Ovary (tissue), 9 donors: ENCODE measurements around the gene SLC39A11. TPM values are rescaled to one million over a fixed set of nuclear protein-coding genes. Genes with fewer than 3 reads are reported as not detected.

ENCODE experiments used
- DNase-seq, 5 donors: peaks; one replicate each; pipeline ENCODE4 v3.0.0-alpha.2; 2019 to 2020
- H3K27ac ChIP-seq, 2 donors: fragments of 200-600 bp; one replicate each; pipeline versions ENCODE4 v1.5.1 to v1.8.0; 2019 to 2022
- H3K27me3 ChIP-seq: fragments of 200-600 bp; one replicate; pipeline ENCODE4 v1.8.0; 2022
- H3K36me3 ChIP-seq: fragments of 200-600 bp; sonication (generic); one replicate; pipeline ENCODE4 v1.5.1; 2019
- H3K4me1 ChIP-seq: one replicate; pipeline ENCODE4 v1.8.1; 2013; ENCODE audit warnings: mild to moderate bottlenecking, moderate library complexity; ENCODE audit not compliant: insufficient read depth
- H3K4me3 ChIP-seq: fragments of 200-600 bp; sonication (generic); one replicate; pipeline ENCODE4 v1.5.1; 2017
- H3K9me3 ChIP-seq, 2 donors: fragments of 200-600 bp in 1 of 2; sonication (generic) in 1 of 2; one replicate each; pipeline versions ENCODE4 v1.5.1 to v1.8.1; 2013 to 2019; ENCODE audit warnings: mild to moderate bottlenecking in 1 of 2, moderate library complexity in 1 of 2
- EP300 ChIP-seq: sonication (generic); formaldehyde crosslinking; IDR thresholded peaks from one replicate; pipeline ENCODE4 v1.6.1; 2017; ENCODE audit warnings: antibody characterized with exemption
- POLR2A ChIP-seq: fragments of 450-650 bp; IDR thresholded peaks from one replicate; pipeline ENCODE4 v1.6.1; 2017; ENCODE audit warnings: antibody characterized with exemption, mild to moderate bottlenecking, moderate library complexity
- WGBS, 3 donors: extraction: QIAGEN DNeasy Blood & Tissue Kit in 1 of 3; methylation state at CpG; one replicate each; pipeline versions ENCODE4 v1.1.5 to v1.1.7; 2013 to 2017; 5-methylcytosine and 5-hydroxymethylcytosine counted together
- intact Hi-C, 4 donors: fragments of 100-400 bp; cut with DNase I; formaldehyde crosslinking; loops; one replicate each; pipeline versions ENCODE4 v1.11.0 to v1.15.1; 2022 to 2023
- polyA plus RNA-seq, 2 donors: library from polyadenylated mRNA; stranded (reverse); fragments of 200-250 nt in 1 of 2; fragments of 350-450 nt in 1 of 2; fragmentation: Illumina TruSeq in 1 of 2; extraction: RNeasy Lipid Tissue Mini Kit (QIAGEN cat#74804) in 1 of 2; gene quantifications; one replicate each; pipeline ENCODE4 v1.2.3, GENCODE V29; 2013 to 2014
- total RNA-seq, 7 donors: library from RNA; depleted of rRNA in 2 of 7; stranded (reverse); fragments of >200 nt in 2 of 7; fragmentation: NEBNext Ultra II Directional in 3 of 7; extraction: Animal tissue kit (Norgen Biotek cat#: 25700) in 3 of 7; gene quantifications; one replicate each; pipeline versions ENCODE4 v1.1.0 to v1.2.4, GENCODE V29; 2016 to 2023
- TF ChIP-seq, protein P1 (sequence below), 3 donors: fragments of 450-650 bp in 2 of 3; fragments of 200-600 bp in 1 of 3; IDR thresholded peaks; one replicate each; pipeline versions ENCODE4 v1.5.1 to v1.8.0; 2016 to 2022; ENCODE audit warnings: antibody characterized with exemption in 3 of 3, mild to moderate bottlenecking in 1 of 3
- donor health status: DM: no; HTN: no; CAD: no; lungs with moderate emphysema.
- donor health status: DM: no; HTN: no; CAD: no.
- donor health status: Bipolar disorder and iron deficiency.
- donor health status: DM: yes; HTN: yes; CAD: no.
- donor health status: DM: no; HTN: no; CAD: no.
- donor health status: DM: yes; HTN: yes; CAD: no.

Gene SLC39A11
- total and polyA plus RNA-seq, 9 donors, result 4.0 to 21.2 (median 10.1) TPM

DNA sequence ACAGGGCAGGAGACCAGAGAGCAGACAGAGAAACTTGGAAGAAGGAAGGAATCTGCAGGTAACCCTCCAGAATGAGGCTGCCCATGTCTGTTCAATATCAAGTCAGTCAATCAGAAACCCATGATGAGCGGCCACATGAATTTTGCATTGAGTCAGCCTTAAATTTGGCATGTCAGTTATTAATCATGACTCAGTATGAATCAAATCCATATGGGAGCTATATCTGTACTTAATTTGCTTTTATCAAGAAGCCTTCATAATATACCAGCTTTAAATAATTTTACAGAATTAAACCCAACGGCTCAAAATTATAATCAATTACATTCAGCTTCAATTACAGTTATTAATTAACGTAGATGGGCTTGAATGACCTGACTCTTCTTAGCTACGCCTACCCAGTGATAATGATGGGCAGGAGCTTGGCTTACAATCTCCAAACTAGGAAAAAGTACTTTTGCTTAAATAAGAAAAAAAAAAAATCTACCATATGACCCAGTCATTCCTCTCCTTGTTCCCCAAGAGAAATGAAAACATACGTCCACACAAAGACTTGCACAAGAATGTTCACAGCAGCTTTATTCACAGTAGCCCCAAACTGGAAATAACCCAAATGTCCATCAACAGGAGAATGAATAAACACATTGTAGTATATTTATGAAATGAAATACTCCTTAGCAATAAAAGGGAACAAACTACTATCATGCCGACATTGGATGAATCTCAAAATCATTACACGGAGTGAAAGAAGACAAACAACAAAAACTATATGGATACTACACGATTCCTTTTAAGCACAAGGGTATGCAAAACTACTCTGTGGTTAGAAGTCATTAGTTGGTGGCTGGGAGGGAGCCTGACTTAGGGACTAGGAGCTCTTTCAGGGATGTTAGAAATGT is 48.6 kb downstream of the SLC39A11 start:
- no peak overlapping the region for H3K4me3 ChIP-seq
- 61 to 64% (median 61%) methylated on average over 8 of the region's 8 CpGs for WGBS, 3 donors
- intact Hi-C loops, result no loop called here
- H3K27me3 ChIP-seq, result no peaks in the 10 kb centered on the region
- H3K9me3 ChIP-seq, result no peaks in the 10 kb centered on the region
- TF ChIP-seq, protein P1, sequence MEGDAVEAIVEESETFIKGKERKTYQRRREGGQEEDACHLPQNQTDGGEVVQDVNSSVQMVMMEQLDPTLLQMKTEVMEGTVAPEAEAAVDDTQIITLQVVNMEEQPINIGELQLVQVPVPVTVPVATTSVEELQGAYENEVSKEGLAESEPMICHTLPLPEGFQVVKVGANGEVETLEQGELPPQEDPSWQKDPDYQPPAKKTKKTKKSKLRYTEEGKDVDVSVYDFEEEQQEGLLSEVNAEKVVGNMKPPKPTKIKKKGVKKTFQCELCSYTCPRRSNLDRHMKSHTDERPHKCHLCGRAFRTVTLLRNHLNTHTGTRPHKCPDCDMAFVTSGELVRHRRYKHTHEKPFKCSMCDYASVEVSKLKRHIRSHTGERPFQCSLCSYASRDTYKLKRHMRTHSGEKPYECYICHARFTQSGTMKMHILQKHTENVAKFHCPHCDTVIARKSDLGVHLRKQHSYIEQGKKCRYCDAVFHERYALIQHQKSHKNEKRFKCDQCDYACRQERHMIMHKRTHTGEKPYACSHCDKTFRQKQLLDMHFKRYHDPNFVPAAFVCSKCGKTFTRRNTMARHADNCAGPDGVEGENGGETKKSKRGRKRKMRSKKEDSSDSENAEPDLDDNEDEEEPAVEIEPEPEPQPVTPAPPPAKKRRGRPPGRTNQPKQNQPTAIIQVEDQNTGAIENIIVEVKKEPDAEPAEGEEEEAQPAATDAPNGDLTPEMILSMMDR (IDR thresholded peaks at IDR 0.05), result no peak
- TF ChIP-seq EP300, result no peak
- TF ChIP-seq POLR2A, result no peak
- H3K36me3 ChIP-seq, result no peaks in the 10 kb centered on the region
- DNase-seq, result no peak
- no peaks in the 10 kb centered on the region for H3K4me1 ChIP-seq
- no peak overlapping the region for H3K27ac ChIP-seq

DNA sequence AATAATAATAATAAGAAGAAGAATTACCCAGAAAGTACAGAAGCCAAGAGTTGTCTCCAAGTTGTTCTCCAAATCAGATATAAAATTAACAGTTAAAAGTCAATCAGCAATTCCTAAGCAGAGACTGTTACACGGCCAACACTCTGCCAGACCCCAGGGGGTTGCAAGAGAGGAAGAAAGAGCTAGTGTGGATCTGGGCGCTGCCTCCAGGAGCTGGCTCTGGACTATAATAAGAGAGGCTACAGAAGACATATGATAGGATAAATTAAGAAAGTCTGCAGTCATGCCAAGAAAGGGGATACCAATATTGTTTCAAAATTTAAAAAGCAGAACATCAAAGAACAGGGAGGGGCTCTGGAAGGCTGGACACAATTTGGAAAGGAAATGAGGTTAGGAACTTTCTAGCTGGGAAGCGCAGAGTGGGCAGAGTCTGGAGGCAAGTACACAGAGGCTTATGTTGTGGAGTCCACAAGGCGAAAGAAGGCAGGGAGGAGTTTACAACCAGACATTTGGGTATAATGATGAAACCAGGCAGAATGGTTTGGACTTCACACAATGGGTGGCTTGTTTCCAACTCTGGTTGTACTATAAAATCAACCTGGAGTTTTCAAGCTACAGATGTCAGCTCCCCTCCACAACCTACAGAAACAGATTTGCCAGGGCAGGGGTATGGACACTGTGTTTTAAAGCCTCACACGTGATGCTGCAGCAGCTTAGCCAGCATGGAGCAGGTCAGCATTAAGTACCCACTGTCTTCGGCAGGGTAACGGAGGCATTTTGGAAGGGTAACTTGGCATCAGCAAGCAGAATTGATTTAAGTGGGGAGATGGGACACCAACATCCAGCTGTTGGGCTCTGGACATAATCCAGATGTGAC is 49.4 kb downstream of the SLC39A11 start:
- 62 to 77% (median 65%) methylated on average over 7 of the region's 7 CpGs for whole genome bisulfite sequencing, 3 donors
- no peak for DNase-seq
- no peak overlapping the region for H3K4me3 ChIP-seq

DNA sequence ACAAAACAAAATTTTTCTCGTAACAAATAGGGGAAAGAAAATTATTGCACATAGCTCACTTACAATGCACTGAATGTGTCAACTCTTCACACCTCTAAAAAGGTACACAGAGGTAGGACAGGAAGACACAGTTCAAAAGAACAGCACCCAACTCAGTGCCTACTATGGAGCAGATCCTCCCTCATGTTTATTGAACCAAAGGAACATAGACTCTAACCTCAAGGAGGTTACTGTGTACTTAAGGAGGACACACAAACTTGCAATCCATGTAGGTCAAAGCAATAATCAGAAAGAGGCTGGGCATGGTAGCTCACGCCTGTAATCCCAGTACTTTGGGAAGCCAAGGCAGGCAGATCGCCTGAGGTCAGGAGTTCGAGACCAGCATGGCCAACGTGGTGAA is 50.3 kb downstream of the SLC39A11 start:
- Histone ChIP-seq H3K27me3 (no peaks in the 10 kb centered on the region), H3K9me3 (no peaks in the 10 kb centered on the region), H3K27ac (no peak overlapping the region), H3K4me1 (no peaks in the 10 kb centered on the region), H3K4me3 (no peak overlapping the region), H3K36me3 (no peaks in the 10 kb centered on the region)
- DNase-seq, result no peak
- WGBS, 3 donors, result 74 to 94% (median 75%) methylated on average over 5 of the region's 5 CpGs
- intact Hi-C loops, result no loop called here
- TF ChIP-seq EP300 (no peak), POLR2A (no peak)
- TF ChIP-seq, protein P1 (IDR thresholded peaks at IDR 0.05), result no peak

More for the DNA sequence above, 49.4 kb downstream of the SLC39A11 start:
- no peaks in the 10 kb centered on the region for H3K4me1 ChIP-seq
- TF ChIP-seq EP300, result no peak
- TF ChIP-seq, protein P1 (IDR thresholded peaks at IDR 0.05), result no peak
- no peak for TF ChIP-seq POLR2A
- no peaks in the 10 kb centered on the region for H3K9me3 ChIP-seq
- intact Hi-C loops, result no loop called here
- H3K36me3 ChIP-seq, result no peaks in the 10 kb centered on the region
- no peak overlapping the region for H3K27ac ChIP-seq
- H3K27me3 ChIP-seq, result no peaks in the 10 kb centered on the region

DNA sequence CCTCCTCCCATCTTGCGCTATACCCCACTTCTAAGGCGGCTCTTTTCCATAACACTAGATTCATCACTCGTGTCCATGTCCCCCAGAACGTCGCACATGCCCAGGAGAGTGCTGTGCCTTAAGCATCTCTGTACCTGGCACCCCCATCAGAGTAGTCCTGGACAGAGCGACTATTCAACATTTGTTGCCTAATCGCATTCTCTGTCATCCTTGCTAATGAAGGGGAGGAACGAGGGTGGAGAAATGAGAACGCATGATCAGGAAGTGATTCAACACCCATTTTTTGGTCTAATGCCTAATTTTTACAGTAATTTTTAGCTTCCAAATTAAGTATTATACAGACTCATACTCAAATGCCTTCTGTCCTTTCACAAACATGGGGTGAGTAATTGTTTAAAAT is 53.2 kb downstream of the SLC39A11 start:
- Histone ChIP-seq H3K4me1 (no peaks in the 10 kb centered on the region), H3K27ac (no peak overlapping the region), H3K4me3 (no peak overlapping the region), H3K27me3 (no peaks in the 10 kb centered on the region), H3K36me3 (no peaks in the 10 kb centered on the region), H3K9me3 (no peaks in the 10 kb centered on the region)
- intact Hi-C loops, result no loop called here
- 89 to 92% (median 90%) methylated on average over 9 of the region's 9 CpGs for WGBS, 3 donors
- TF ChIP-seq, protein P1 (IDR thresholded peaks at IDR 0.05), result no peak
- TF ChIP-seq EP300 (no peak), POLR2A (no peak)
- no peak for DNase-seq
